NK-92 (cell line): ENCODE results near the gene TSPAN18.

Experiments
- DNase-seq: peaks from one replicate; lab custom pipeline; 2025; ENCODE audit not compliant: unreplicated experiment; lab: John Stamatoyannopoulos, UW

TSPAN18 gene

DNA sequence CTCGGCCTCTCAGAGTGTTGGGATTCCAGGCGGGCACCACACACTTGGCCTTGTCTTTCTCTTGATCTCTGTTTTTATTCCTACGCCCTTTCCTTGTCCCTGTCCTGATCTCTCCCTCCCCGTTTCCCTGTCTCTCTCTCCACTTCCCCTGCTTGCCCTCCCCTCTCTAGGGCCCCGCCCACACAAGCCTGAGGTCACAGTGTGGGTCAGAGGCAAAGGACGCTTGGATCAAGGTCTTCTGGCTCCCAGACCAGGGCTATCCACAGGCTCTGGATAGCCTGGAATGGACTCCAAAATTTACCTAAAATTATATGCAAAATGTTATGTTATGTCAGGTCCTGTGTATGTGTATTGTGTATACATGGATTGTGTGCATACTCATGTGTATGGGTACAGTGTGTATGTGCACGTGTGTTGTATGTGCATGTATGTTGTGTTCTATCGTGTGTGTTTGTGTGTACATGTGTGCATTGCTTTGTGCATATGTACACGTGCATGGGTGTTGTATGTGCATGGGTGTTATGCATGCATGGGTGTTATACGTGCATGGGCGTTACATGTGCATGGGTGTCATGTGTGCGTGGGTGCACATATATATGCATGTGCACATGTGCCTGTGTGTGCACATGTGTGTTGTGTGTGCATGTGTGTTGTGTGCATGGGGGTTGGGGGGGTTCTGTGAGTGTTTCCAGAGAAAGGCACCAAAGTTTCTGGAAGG lies 185.7 kb downstream of the TSPAN18 start:
- DNase-seq = no peak

DNA sequence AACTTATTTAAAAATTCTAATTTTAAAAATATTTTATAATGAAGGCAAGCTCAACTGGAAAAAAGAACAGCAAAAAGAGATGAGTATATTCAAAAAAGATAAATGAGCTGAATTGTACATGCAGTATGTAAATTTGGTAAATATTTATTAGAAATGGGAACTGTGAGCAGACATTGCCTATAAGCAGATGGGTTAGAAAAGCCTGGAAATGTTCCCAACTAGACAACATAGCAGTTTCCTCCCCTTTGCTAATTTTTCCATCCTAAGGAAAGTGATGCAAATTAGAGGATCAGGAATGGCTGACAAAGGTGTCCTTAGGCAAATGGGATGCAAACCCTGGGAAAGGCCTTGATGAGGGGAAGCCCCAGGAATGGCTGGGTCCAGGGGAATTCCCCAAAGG lies 186.7 kb downstream of the TSPAN18 start:
- no peak for DNase-seq

DNA sequence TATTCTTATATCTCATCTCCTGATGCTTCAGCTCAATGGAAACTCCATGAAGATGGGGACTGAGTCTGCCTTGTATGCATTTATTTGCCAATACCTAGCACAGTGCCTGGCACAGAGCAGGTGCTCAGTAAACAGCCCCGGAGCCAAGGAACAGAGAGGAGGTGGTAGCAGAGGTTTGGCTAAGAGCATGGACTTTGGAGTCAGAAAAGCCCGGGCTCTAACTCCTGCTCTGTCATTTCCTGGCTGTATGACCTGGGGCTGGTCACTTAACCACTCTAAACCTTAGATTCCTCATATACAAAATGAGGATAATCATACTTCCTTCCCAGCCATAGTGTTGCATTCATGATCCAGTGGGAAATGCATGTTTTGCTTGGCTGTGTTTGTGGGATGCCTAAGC lies 187.3 kb downstream of the TSPAN18 start:
- DNase-seq = no peak

DNA sequence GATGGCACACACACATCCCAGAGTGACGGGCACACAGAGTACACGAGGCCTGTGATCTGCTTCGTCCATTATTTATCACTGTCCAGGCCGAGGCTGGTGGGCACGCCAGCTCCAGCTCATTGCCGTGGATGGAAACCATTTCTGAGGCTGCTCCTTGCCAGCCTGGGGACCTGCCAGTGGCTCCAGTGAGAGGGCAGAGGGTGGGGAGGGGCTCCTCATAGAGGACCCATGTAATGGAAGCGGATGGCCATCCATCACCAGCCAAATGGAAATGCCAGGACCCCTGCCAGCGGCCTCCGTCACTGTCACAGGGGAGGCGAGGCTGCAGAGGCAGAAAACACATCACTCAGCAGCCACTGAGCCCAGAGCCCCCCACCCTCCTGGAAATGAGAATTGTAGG lies 188.2 kb downstream of the TSPAN18 start:
- DNase-seq = no peak

DNA sequence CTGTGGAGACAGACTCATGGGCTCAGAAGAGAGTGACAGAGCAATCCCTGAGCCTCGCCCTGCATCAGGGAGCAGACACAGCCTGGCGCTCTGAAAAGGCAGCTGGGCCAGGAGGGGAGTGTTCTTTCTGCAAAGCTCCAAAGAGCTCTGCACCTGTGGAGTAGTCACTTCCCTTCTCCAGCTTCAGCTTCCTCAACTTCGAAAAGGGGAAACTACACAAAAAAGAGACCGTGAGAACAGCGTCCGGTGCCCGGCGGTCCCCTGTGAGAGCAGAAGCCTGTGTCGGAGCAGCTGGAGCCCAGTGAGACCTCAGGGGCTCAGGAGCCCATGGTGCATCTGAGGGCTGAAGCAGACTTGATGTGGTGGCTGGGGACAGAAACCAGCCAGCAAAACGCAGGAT lies 188.9 kb downstream of the TSPAN18 start:
- no peak for DNase-seq

DNA sequence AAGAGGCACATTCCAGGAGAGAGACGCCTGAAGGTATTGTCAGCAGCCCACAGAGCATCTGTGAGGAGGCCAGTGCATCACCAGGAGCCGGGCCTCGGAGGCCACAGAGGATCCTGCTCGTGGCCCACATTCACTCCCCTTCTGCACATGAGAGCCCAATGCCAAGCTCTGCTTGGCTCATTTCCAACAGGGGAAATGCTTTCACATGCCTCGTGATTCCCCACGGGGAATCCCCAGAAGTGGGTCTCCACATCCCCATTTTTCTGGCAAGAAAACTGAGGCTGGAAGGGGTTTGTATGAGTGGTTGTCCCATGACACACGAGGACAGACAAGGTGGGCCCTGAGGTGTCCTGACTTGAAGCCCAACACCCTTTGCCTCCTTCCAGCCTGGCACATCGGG lies 189.6 kb downstream of the TSPAN18 start:
- no peak for DNase-seq

DNA sequence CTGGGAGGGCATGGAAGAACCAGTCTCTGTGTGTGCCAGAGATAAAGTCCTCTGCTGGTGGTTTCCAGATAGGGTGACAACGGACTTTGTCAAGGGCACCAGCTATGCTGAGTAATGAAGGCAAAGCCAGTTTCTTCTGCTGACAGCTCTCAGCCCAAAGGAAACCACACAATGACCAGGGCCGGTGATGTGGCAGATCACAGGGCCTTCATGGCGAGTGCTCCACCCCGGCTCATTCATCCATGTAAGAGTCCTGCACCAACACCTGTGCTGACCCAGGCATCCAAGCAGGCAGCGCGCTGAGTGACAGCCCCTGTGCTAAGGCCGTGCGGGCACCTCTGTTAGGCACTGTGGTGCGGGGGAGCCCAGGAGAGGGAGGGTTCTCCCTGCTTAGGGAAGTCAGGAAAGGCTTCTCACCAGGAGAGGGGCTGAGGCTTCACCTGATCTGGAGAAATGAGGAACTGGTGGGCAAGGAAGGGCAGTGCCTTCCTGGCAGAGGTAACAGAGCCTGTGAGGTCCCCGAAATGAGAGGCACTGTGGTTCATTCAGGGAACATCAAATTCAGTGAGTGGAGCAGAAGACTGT lies 190.1 kb downstream of the TSPAN18 start:
- no peak for DNase-seq

DNA sequence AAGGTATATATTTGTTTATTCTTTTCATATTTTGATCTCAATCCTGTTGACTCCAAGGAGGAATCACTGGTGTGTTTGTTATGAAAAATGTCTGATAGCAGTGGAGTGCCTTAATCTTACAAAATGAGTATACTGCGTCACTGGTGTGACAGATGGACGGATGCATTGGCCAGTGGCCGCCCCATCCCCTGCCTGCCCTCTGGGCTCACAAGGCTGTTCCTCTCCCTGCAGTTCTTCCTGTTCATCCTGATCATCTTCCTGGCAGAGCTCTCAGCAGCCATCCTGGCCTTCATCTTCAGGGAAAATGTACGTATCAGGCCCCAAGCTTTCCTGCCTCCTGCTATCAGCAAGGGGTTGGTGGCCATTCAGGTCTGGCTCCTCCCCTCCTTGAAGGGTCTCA lies 191.0 kb downstream of the TSPAN18 start:
- DNase-seq = no peak

DNA sequence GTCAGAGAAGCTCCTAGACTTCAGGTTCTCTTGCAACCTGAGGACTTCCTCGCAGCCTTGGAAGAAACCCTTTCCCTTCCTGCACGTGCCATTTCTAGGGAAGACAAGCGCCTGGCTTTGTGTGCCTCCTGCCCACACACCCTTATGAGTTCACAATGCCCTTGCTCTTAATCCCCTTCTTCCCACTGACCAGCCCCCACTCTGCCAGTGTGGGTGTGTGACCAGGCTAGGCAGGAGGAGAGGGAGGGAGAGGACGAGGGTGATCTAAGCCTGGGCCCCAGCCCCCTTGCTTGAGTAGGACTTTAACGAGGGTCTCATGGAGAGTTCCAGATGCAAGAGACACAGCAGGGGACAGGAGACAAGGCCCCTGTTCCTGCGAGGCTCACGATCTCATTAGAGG lies 193.7 kb downstream of the TSPAN18 start:
- DNase-seq = no peak

DNA sequence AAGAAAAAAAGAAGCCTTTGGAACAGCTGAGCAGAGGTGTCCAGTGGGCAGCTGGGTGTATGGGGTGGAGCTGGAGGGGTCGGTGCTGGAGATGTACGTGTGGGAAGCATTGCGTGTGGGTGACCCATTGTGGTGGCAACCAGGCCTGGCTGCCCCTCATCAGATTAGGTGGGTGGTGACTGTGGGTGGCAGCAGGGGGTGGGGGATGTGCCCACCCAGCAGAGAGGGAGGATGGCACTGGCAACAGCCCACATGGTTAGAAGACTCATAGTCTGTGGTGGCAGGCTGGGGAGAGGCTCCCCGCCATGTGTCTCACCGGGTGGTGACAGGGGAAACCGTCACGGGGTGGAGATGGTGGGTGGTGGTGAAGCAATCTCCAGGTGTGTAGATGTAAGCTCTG lies 196.4 kb downstream of the TSPAN18 start:
- no peak for DNase-seq

DNA sequence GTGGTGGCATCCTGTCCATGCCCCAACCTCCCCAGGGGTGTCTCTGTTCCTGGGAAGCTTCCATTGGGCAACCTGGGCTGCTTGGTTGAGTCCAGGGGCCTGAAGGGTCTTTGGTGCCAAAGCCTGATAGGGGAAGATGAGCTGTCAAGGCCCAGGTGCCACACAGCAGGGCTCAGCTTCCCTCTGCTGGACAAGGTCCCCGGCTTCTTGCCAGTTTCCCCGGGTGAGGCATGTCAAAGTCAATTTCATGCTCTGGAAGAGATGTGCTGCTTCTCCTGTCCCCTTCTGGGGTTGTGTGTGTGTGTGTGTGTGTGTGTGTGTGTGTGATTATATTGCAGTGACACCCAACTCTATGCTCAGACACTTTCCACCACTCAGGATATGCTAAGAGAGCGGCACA lies 197.0 kb downstream of the TSPAN18 start:
- no peak for DNase-seq

DNA sequence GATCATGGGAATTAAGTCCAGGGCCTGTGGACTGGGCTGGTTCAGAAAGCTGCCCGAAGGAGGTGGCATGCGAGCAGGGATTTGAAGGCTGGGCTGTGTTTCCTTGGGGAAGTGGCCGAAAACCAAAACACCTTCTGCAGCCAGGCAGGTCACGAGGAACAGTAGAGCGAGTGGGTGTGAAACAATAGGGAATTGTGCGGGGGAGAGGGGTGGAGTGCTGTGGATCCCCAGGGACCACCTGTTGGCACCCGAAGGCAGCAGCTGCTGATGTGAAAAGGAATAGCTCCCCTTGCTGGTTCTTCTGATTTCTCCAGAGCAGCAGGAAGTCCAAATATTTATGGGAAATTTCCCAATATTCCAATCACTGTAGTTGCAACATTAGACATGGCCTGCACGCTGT lies 199.3 kb downstream of the TSPAN18 start:
- DNase-seq = no peak

DNA sequence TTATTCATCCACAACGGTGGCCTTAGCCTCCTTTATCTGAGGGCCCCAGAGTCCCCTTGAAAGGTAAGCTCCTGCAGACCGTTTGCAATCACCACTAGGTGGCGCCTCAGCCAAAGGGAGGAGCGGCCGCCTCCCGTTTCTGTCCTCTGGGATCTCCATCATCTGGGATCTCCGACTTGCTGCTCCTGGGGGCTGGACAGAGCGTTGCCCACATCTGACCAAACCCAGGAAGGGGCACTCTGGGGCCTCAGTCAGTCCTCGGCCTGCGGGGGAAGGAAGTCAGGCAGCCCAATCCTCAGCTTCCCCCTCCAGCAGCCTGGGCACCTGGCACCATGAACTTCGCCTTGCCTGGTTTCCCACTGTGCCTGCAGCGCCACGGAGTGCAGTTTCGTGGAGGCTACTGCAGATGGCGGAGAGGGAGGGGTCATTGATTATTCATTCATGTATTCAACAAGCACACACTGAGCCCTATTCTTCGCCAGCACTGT lies 200.5 kb downstream of the TSPAN18 start:
- no peak for DNase-seq

DNA sequence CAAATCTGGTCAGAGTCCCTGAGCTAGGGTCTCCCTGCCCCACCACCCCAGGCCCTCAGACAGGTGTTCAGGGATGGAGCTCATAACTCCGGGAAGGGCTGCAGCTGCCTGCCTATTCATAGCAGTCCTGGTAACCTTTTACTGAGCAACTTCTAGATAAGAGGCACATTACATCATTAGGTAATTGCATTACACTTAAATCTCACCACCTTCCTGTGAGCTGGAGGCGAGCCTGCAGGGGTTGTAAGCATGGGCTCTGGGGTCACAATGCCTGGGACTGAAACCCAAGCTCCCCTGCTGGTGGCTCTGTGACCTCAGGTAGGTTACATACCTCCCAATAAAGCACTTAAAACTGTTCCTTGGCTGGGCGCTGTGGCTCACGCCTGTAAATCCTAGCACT lies 201.4 kb downstream of the TSPAN18 start:
- DNase-seq = no peak

DNA sequence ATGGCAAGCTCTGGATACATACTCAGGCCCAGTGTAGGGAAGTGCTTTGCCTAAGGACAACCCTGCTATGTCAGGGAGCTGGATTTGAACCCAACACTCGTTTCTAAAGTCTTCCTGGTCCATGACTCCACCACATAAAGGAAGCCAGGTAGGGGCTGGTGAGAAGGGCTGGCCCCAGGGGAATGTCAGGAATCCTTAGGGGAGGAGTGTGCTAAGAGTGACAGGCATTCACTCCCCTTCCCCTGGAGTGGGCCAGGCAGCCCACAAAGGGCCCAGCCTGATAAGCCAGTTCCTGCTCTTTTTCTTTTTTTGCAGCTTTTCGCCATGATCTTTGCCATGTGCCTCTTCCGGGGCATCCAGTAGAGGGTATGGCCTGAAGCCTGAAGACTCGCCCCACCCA lies 202.1 kb downstream of the TSPAN18 start:
- DNase-seq = no peak

DNA sequence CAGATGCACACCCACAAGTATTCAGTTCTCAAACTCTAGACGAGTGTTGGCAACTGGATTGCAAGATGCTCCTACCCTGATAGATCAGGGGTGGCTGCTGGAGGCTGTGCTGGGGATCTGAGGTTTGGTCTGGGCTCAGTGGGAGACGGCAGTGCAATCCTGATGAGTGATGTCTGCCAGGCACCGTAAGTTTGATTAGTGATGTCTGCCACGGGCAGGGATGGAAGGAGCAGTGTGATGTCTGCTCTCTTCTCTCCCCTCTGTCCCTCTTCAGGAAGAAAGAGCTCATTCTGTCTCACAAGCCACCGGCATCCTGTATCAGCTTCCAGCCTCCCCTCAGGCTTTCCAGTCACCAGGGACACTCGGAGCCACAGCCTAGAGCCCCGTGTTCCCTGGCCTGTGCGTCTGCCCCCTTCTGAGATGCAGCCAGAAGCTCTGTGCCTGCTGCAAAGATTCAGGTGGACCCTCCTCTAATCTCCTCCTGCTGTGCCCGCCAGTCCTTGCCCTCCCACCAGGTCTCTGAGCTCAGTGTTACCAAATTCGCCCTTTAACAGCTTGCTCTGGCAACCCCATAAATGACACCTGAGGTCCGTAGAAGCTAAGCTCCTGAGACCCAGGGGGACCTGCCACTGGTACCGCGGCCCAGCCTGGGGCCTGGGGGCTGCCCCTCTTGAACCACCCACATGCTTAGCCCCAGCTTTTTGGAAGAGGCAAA lies 204.0 kb downstream of the TSPAN18 start:
- no peak for DNase-seq

DNA sequence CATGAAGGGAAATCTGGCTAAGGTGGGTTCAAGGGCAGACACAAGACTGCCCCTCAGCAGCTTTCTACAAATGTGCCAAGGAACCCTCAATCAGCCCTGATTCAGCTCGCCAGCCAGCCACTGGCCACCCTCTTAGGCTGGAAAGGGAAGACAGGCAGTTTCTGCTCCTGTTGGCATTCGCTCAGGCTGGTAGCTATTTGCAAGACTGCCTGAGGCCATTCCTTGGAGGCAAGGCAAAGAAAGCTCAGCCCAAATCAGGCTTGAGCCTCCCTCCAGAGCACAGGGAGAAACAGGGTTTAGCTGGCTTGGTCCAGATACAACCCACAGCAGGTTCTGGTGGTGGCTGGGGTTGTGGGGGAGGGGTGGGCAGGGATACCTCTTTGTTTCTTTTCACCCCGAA lies 204.7 kb downstream of the TSPAN18 start:
- DNase-seq = no peak

DNA sequence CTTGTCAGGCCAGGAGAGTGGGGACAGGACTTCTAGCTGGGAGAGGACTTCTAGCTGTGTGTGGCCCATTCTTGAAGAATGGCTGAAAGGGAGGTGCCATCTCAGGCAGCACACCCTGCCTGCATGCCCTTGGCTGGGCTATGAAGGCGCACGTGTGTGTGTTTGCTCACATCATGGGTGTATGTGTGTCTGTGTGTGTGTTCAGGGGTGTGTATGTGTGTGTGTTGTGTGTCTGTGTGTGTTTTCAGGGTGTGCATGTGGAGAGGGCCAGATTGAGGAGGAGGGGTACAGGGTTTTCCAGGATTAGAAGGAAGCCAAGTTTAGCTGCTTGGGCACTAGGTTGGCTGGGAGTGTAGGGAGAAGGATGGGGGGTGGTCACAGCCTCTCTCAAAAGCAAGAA lies 207.3 kb downstream of the TSPAN18 start:
- DNase-seq = no peak

DNA sequence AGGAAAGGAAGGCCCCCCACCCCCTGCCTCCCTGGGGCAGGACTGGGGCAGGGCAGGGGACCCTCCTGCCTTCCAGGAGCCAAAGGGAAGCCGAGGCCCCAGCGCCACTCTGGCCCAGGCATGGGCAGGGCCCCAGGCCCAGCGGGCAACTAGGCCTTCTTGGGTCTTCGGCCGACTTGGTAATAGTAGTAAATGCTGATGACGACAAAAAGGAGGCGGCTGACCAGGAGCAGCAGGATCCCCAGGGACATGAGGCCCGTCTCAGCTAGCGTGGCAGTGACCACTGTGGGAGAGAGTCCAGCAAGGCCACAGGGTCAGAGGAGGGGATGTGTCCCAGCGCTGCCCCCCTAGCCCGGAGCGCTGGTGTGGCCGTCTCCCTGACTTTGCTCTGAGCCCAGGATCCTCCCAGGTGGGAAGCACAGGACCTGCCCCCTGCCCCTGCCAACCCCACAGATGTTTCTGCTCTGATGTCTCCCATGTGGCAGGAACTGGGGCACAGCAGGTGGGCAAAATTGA lies 208.0 kb downstream of the TSPAN18 start:
- DNase-seq = no peak

DNA sequence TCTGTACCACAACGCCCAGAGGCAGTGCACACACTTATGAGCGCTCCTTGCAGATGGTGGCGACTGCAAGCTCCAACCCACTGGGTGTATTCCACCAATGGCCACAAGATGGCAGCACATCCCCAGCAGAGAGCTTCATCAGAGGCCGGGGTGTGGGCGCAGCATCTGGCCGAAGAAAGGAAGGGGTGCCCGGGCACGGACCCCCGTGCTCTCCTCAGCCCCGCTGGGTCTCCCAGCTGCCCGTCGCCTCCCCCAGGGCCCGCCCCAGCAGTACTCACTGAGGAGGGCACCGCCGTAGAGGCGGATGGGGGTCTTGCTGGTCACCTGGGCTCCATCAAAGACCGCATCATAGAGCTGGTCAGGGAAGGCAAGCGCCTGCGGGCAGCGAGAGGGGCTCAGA lies 209.8 kb downstream of the TSPAN18 start:
- no peak for DNase-seq

DNA sequence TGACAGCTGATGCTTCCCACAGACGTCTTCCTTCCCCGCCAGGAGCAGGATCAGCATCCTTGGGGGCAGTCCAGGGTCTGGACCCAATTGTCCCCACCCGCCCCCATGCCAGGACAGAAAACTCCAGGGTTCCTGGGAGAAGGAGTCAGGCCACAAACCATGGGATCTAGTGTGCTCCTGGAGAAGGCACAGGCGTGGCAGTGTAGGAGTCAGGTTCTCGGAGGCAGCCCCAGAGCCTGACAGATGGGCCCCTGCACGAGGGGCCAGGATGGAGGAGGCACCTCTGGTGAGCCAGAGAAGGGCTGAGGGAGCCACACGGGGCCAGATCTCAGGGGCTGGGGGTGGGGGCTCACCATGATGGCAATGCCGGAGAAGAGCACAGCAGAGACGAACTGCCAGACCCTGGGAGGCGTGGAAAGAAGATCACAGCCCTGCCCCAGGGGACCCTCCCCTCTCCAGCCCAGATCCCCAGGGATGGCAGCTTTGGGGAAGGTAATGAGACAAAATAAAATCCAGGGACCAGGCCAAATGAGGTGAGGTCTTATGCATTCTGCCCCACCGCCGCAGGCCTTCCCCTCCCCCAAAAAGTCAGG lies 210.3 kb downstream of the TSPAN18 start:
- DNase-seq = no peak
